Psoas muscle (tissue), 8 donors: ENCODE measurements around the gene FMNL2. TPM values are rescaled to one million over a fixed set of nuclear protein-coding genes. Genes with fewer than 3 reads are reported as not detected.

Experiments used
- ATAC-seq, 4 donors: fragments of 200-7000 bp; cut with Tn5 transposase; one replicate each; pipeline ENCODE4 v1.9.1; 2020; ENCODE audit warnings: moderate library complexity in 3 of 4, mild to moderate bottlenecking in 2 of 4
- DNase-seq, 2 donors: peaks; one replicate each; pipeline ENCODE4 v3.0.0-alpha.2; 2020
- H3K27ac ChIP-seq: fragments of 200-600 bp; one replicate; pipeline ENCODE4 v1.8.0; 2022
- H3K27me3 ChIP-seq, 3 donors: fragments of 200-600 bp in 1 of 3; one replicate each; pipeline versions ENCODE4 v1.6.1 to v1.8.0; 2013 to 2022; ENCODE audit warnings: low read length in 2 of 3, mild to moderate bottlenecking in 2 of 3, moderate library complexity in 1 of 3; ENCODE audit not compliant: insufficient read depth in 3 of 3
- H3K36me3 ChIP-seq, 2 donors: fragments of 200-600 bp in 1 of 2; one replicate each; pipeline versions ENCODE4 v1.6.1 to v1.8.0; 2013 to 2022; ENCODE audit warnings: low read depth in 1 of 2, mild to moderate bottlenecking in 1 of 2, moderate library complexity in 1 of 2; ENCODE audit not compliant: insufficient read depth in 1 of 2
- H3K4me1 ChIP-seq: fragments of 200-600 bp; one replicate; pipeline ENCODE4 v1.8.0; 2022
- H3K4me3 ChIP-seq: fragments of 200-600 bp; one replicate; pipeline ENCODE4 v1.8.0; 2022; ENCODE audit warnings: mild to moderate bottlenecking
- H3K9me3 ChIP-seq: fragments of 200-600 bp; one replicate; pipeline ENCODE4 v1.8.0; 2022
- CTCF ChIP-seq: fragments of 200-600 bp; IDR thresholded peaks from one replicate; pipeline ENCODE4 v1.8.0; 2022; ENCODE audit warnings: antibody characterized with exemption
- WGBS, 3 donors: extraction: QIAGEN DNeasy Blood & Tissue Kit; methylation state at CpG; one replicate each; pipeline versions ENCODE4 v1.1.6 to v1.1.7; 2013; 5-methylcytosine and 5-hydroxymethylcytosine counted together
- intact Hi-C, 2 donors: fragments of 100-400 bp; cut with DNase I; formaldehyde crosslinking; loops; one replicate each; pipeline versions ENCODE4 v1.11.0 to v1.14.2; 2022
- polyA plus RNA-seq, 3 donors: library from polyadenylated mRNA; stranded (reverse); fragments of 200-250 nt; gene quantifications; one replicate each; pipeline ENCODE4 v1.2.3, GENCODE V29; 2013
- total RNA-seq, 4 donors: library from RNA; stranded (reverse); fragmentation: NEBNext Ultra II Directional in 2 of 4; extraction: Animal tissue kit (Norgen Biotek cat#: 25700) in 2 of 4; gene quantifications; one replicate each; pipeline versions ENCODE4 v1.2.1 to v1.2.4, GENCODE V29; 2021 to 2023
- donor health status: healthy with polysubstance abuse.
- donor health status: DM: no; HTN: no; CAD: no; lungs with moderate emphysema.
- donor health status: Bipolar disorder and iron deficiency.
- donor health status: healthy.
- donor health status: DM: yes; HTN: yes; CAD: no.
- donor health status: DM: no; HTN: no; CAD: no.
- donor health status: DM: no; HTN: no; CAD: no.
- donor health status: DM: yes; HTN: yes; CAD: no.

Gene FMNL2
- total and polyA plus RNA-seq, 7 donors, result 6.6 to 18.2 (median 11.0) TPM

- intact Hi-C loops, result no loop called here
- ATAC-seq (no peak), DNase-seq (no peak)
- 91 to 92% (median 91%) methylated on average over 3 of the region's 3 CpGs for WGBS, 3 donors
- Histone ChIP-seq H3K4me3 (no peak overlapping the region), H3K27me3 (no peaks in the 10 kb centered on the region), H3K27ac (no peak overlapping the region), H3K9me3 (no peaks in the 10 kb centered on the region), H3K4me1 (peaks cover 24% of the 10 kb centered on the region), H3K36me3 (peaks cover 0 to 3% of the 10 kb centered on the region in 2 donors)
- TF ChIP-seq CTCF, result no peak
These were observed 268.2 kb downstream of the FMNL2 start for GRCh38 chr2:152603166-152603565.

- no peaks in the 10 kb centered on the region for H3K9me3 ChIP-seq
- intact Hi-C loops, result no loop called here
- no peak for TF ChIP-seq CTCF
- no peak overlapping the region for H3K4me3 ChIP-seq
- H3K4me1 ChIP-seq, result peaks cover 33% of the 10 kb centered on the region
- no peaks in the 10 kb centered on the region for H3K36me3 ChIP-seq
- DNase-seq (no peak), ATAC-seq (no peak)
- peak overlapping the region; percentile 5 for H3K27ac ChIP-seq
- 89 to 96% (median 89%) methylated on average over 1 of the region's 1 CpG for WGBS, 3 donors
- H3K27me3 ChIP-seq, result no peaks in the 10 kb centered on the region
These were observed 271.1 kb downstream of the FMNL2 start for GRCh38 chr2:152606081-152606480.

- ATAC-seq, result no peak
- 34 to 48% (median 43%) methylated on average over 2 of the region's 2 CpGs for WGBS, 3 donors
- no peak overlapping the region for H3K4me3 ChIP-seq
- peaks cover 40% of the 10 kb centered on the region for H3K4me1 ChIP-seq
- intact Hi-C loops, result no loop called here
- H3K27ac ChIP-seq, result no peak overlapping the region
- H3K36me3 ChIP-seq, result no peaks in the 10 kb centered on the region
- no peak for TF ChIP-seq CTCF
- no peak for DNase-seq
- H3K9me3 ChIP-seq, result no peaks in the 10 kb centered on the region
- no peaks in the 10 kb centered on the region for H3K27me3 ChIP-seq
These were observed 272.0 kb downstream of the FMNL2 start for GRCh38 chr2:152606941-152607340.

- DNase-seq (no peak), ATAC-seq (peak in 3 of 4 donors; percentile 32 to 68 (median 43))
- WGBS, 3 donors, result 40 to 73% (median 47%) methylated on average over 7 of the region's 7 CpGs
- no peak for TF ChIP-seq CTCF
- Histone ChIP-seq H3K36me3 (no peaks in the 10 kb centered on the region), H3K9me3 (no peaks in the 10 kb centered on the region), H3K27ac (peak overlapping the region; percentile 47), H3K27me3 (no peaks in the 10 kb centered on the region), H3K4me1 (peaks cover 49% of the 10 kb centered on the region), H3K4me3 (no peak overlapping the region)
- intact Hi-C loops, result no loop called here
These were observed 272.9 kb downstream of the FMNL2 start for GRCh38 chr2:152607793-152608300.

GRCh38 chr2:152609154-152609553 lies 274.2 kb downstream of the FMNL2 start:
- TF ChIP-seq CTCF, result no peak
- no peak overlapping the region for H3K4me3 ChIP-seq
- intact Hi-C loops, result no loop called here
- H3K9me3 ChIP-seq, result no peaks in the 10 kb centered on the region
- 53 to 58% (median 53%) methylated on average over 2 of the region's 2 CpGs for whole genome bisulfite sequencing, 3 donors
- ATAC-seq, result peak in 2 of 4 donors; percentile 6 to 10
- DNase-seq, result no peak
- H3K36me3 ChIP-seq, result no peaks in the 10 kb centered on the region
- peaks cover 51% of the 10 kb centered on the region for H3K4me1 ChIP-seq
- no peaks in the 10 kb centered on the region for H3K27me3 ChIP-seq
- peak overlapping the region; percentile 76 for H3K27ac ChIP-seq
